MM.1S (cell line): ENCODE measurements around the gene C10orf143.

ENCODE experiments used
- DNase-seq: peaks from one replicate; pipeline ENCODE4 v3.0.0-alpha.2; 2015
- H2AFZ ChIP-seq: fragments of 300-600 bp; sonication (generic); 2 replicates; pipeline ENCODE4 v1.6.0; 2016; ENCODE audit warnings: antibody characterized with exemption, low read length
- H3F3A ChIP-seq: fragments of 300-600 bp; sonication (generic); 2 replicates; pipeline ENCODE4 v1.6.1; 2016; ENCODE audit warnings: mild to moderate bottlenecking, antibody characterized with exemption, low read length, moderate library complexity, mixed read lengths; ENCODE audit not compliant: insufficient read depth
- H3K27ac ChIP-seq: fragments of 300-600 bp; sonication (generic); 2 replicates; pipeline ENCODE4 v1.5.1; 2016; ENCODE audit warnings: mild to moderate bottlenecking, low read length
- H3K27me3 ChIP-seq: fragments of 300-600 bp; sonication (generic); replicated peaks from 2 replicates; pipeline ENCODE4 v1.6.0; 2016; ENCODE audit warnings: low read length; ENCODE audit not compliant: insufficient read depth
- H3K36me3 ChIP-seq: fragments of 300-600 bp; sonication (generic); replicated peaks from 2 replicates; pipeline ENCODE4 v1.6.1; 2016; ENCODE audit warnings: mild to moderate bottlenecking, low read length, mixed read lengths; ENCODE audit not compliant: insufficient read depth
- H3K4me1 ChIP-seq: fragments of 300-600 bp; sonication (generic); 2 replicates; pipeline ENCODE4 v1.6.1; 2016; ENCODE audit warnings: low read length, mixed read lengths
- H3K4me2 ChIP-seq: fragments of 300-600 bp; sonication (generic); 2 replicates; pipeline ENCODE4 v1.6.0; 2016; ENCODE audit warnings: low read depth, low read length
- H3K4me3 ChIP-seq: fragments of 300-600 bp; sonication (generic); 2 replicates; pipeline ENCODE4 v1.5.1; 2016; ENCODE audit warnings: low read length, mixed read lengths
- H3K79me2 ChIP-seq: fragments of 300-600 bp; sonication (generic); 2 replicates; pipeline ENCODE4 v1.6.1; 2016; ENCODE audit warnings: mixed run types, low read length, mixed read lengths
- H3K9ac ChIP-seq: fragments of 300-600 bp; sonication (generic); 2 replicates; pipeline ENCODE4 v1.6.1; 2016; ENCODE audit warnings: low read length, mixed read lengths
- H3K9me2 ChIP-seq: fragments of 300-600 bp; sonication (generic); replicated peaks from 2 replicates; pipeline ENCODE4 v1.6.1; 2016; ENCODE audit warnings: mild to moderate bottlenecking, low read length, mixed read lengths; ENCODE audit not compliant: insufficient read depth
- H3K9me3 ChIP-seq: fragments of 300-600 bp; sonication (generic); replicated peaks from 2 replicates; pipeline ENCODE4 v1.6.1; 2016; ENCODE audit warnings: mild to moderate bottlenecking, low read length, mixed read lengths; ENCODE audit not compliant: insufficient read depth
- H4K20me1 ChIP-seq: fragments of 300-600 bp; sonication (generic); 2 replicates; pipeline ENCODE4 v1.6.1; 2016; ENCODE audit warnings: mild to moderate bottlenecking, low read length, moderate library complexity, mixed read lengths; ENCODE audit not compliant: insufficient read depth
- CTCF ChIP-seq: fragments of 300-600 bp; sonication (generic); IDR thresholded peaks from 2 replicates; pipeline ENCODE4 v1.5.1; 2016; ENCODE audit warnings: antibody characterized with exemption, low read length, mixed read lengths
- EZH2 ChIP-seq: fragments of 300-600 bp; sonication (generic); optimal IDR thresholded peaks from 2 replicates; pipeline ENCODE3; 2017; ENCODE audit warnings: low read depth, mild to moderate bottlenecking, antibody characterized with exemption, low read length, mixed read lengths
- EZH2phosphoT487 ChIP-seq: fragments of 300-600 bp; sonication (generic); IDR thresholded peaks from 2 replicates; pipeline ENCODE4 v1.6.1; 2018; ENCODE audit warnings: antibody characterized with exemption, low read length

C10orf143 gene

GRCh38 chr10:130110246-130111112 is at the start of gene C10orf143:
C10orf143 (minus strand) TSS chr10:130110830; CDS start chr10:130110772, 58 bp downstream.
- peaks cover 6% of the 10 kb centered on the region; the same call in 1 of the 2 replicates for H3K4me1 ChIP-seq
- no peaks in the 10 kb centered on the region for H4K20me1 ChIP-seq
- no peaks in the 10 kb centered on the region for H3K9me2 ChIP-seq
- H3K4me2 ChIP-seq = peak within 1 kb of the TSS; percentile 96
- no peaks in the 10 kb centered on the region for H3K27me3 ChIP-seq
- no peaks in the 10 kb centered on the region for H3K36me3 ChIP-seq
- peak within 1 kb of the TSS; percentile 92 for H3K4me3 ChIP-seq
- peaks cover 16% of the 10 kb centered on the region for H3K79me2 ChIP-seq
- H2AFZ ChIP-seq = peak within 1 kb of the TSS; percentile 97
- DNase-seq = peak; percentile 97
- TF ChIP-seq CTCF (no peak), EZH2phosphoT487 (no peak), EZH2 (no peak)
- H3K9ac ChIP-seq = peak within 1 kb of the TSS; percentile 91
- no peaks in the 10 kb centered on the region for H3K9me3 ChIP-seq
- H3F3A ChIP-seq = no peaks in the 10 kb centered on the region
- H3K27ac ChIP-seq = peak within 1 kb of the TSS; percentile 78

- Histone ChIP-seq H3K27ac (no peak overlapping the region), H3K4me3 (no peak overlapping the region), H3K4me1 (no peaks in the 10 kb centered on the region), H3K79me2 (peaks cover 67% of the 10 kb centered on the region), H3K4me2 (no peak overlapping the region), H3K36me3 (peaks cover 6% of the 10 kb centered on the region; the same call in 1 of the 2 replicates), H3K27me3 (no peaks in the 10 kb centered on the region), H3K9me3 (no peaks in the 10 kb centered on the region), H3K9ac (no peak overlapping the region), H4K20me1 (no peaks in the 10 kb centered on the region; the same call in 1 of the 2 replicates), H3K9me2 (no peaks in the 10 kb centered on the region), H3F3A (no peaks in the 10 kb centered on the region), H2AFZ (no peak overlapping the region)
- DNase-seq = no peak
- TF ChIP-seq EZH2 = no peak
- no peak for TF ChIP-seq CTCF
- no peak for TF ChIP-seq EZH2phosphoT487
Observed at GRCh38 chr10:130159192-130159794, 48.7 kb upstream of the C10orf143 start.

GRCh38 chr10:130146042-130146441 is 35.4 kb upstream of the C10orf143 start:
- Histone ChIP-seq H3K4me3 (no peak overlapping the region), H3K4me1 (peaks cover 19% of the 10 kb centered on the region), H3K9me2 (no peaks in the 10 kb centered on the region), H3F3A (no peaks in the 10 kb centered on the region), H3K36me3 (peaks cover 9% of the 10 kb centered on the region; the same call in 1 of the 2 replicates), H3K9me3 (no peaks in the 10 kb centered on the region), H3K4me2 (no peak overlapping the region), H3K9ac (no peak overlapping the region), H3K27me3 (no peaks in the 10 kb centered on the region), H3K27ac (0 out of 2 replicates have a peak overlapping the region, but pooled peaks have one; percentile 2), H2AFZ (no peak overlapping the region), H3K79me2 (peaks cover 98% of the 10 kb centered on the region), H4K20me1 (0 out of 2 replicates have a peak, but pooled peaks cover 8% of the 10 kb centered on the region)
- no peak for TF ChIP-seq EZH2phosphoT487
- no peak for TF ChIP-seq EZH2
- TF ChIP-seq CTCF = no peak
- DNase-seq = no peak
